K562 (cell line): ENCODE measurements around the gene ABCF2. TPM values are rescaled to one million over a fixed set of nuclear protein-coding genes. Genes with fewer than 3 reads are reported as not detected.

Experiments used
- CUX1 ChIP-seq: fragments of 200-800 bp; sonication (Bioruptor generic); IDR thresholded peaks from 2 replicates; pipeline ENCODE4 v1.6.1; 2016; ENCODE audit warnings: missing genetic modification characterization, missing compliant biosample characterization
- GABPA ChIP-seq: fragments of 200-800 bp; sonication (Bioruptor generic); conservative IDR thresholded peaks from 2 replicates; pipeline ENCODE4 v1.6.1; 2016; ENCODE audit warnings: low read depth, missing genetic modification characterization, missing compliant biosample characterization
- HOXB6 ChIP-seq: fragments of 250-450 bp; sonication (Bioruptor Pico); IDR thresholded peaks from 2 replicates; pipeline ENCODE4 v1.5.1; 2022; ENCODE audit warnings: mild to moderate bottlenecking, borderline replicate concordance
- KHSRP ChIP-seq: fragments of 450-650 bp; IDR thresholded peaks from 2 replicates; pipeline ENCODE4 v1.6.1; 2017
- MCM2 ChIP-seq: fragments of 450-650 bp; IDR thresholded peaks from 2 replicates; pipeline ENCODE4 v1.6.1; 2017; ENCODE audit warnings: low read depth, mild to moderate bottlenecking
- MTA2 ChIP-seq: fragments of 450-650 bp; IDR thresholded peaks from 2 replicates; pipeline ENCODE4 v1.6.1; 2016; ENCODE audit warnings: low read depth
- NR2C1 ChIP-seq, 2 experiments: fragments of 450-650 bp; IDR thresholded peaks; 2 replicates each; pipeline ENCODE4 v1.6.1; 2017; ENCODE audit warnings: mild to moderate bottlenecking in 2 of 2, antibody characterized with exemption in 1 of 2, inconsistent platforms in 1 of 2, missing compliant biosample characterization in 1 of 2, missing genetic modification characterization in 1 of 2
- STAT5A ChIP-seq: IDR thresholded peaks from 2 replicates; pipeline ENCODE4 v1.6.1; 2012; ENCODE audit warnings: low read length, inconsistent platforms, borderline replicate concordance
- ZBTB33 ChIP-seq: sonication (generic); formaldehyde crosslinking; IDR thresholded peaks from 2 replicates; pipeline ENCODE4 v1.8.1; 2023; ENCODE audit warnings: mild to moderate bottlenecking, missing genetic modification reagents
- ZEB2 ChIP-seq: fragments of 450-650 bp; IDR thresholded peaks from 2 replicates; pipeline ENCODE4 v1.6.1; 2016
- ZNF57 ChIP-seq: fragments of 450-650 bp; formaldehyde crosslinking; IDR thresholded peaks from 2 replicates; pipeline ENCODE4 v1.4.0; 2020; ENCODE audit warnings: mild to moderate bottlenecking, moderate library complexity
- ZNF830 ChIP-seq: fragments of 250-450 bp; sonication (Bioruptor Pico); IDR thresholded peaks from 2 replicates; pipeline ENCODE4 v1.5.0; 2021; ENCODE audit warnings: mild to moderate bottlenecking
- polyA plus RNA-seq, 8 experiments: library from polyadenylated mRNA; depleted of rRNA in 4 of 8; stranded (reverse) in 5 of 8; unstranded in 3 of 8; fragments of >200 nt; fragmentation: Nextera tagmentation in 2 of 8; fragmentation: Illumina TruSeq in 1 of 8; extraction: Ambion mirVana in 2 of 8; extraction: Trizol in 1 of 8; gene quantifications; 2 replicates each; pipeline versions ENCODE4 v1.2.1 to v1.2.3, GENCODE V29; 2011 to 2014; ENCODE audit warnings: inconsistent platforms in 1 of 8, missing spikeins in 1 of 8
- total RNA-seq, 7 experiments: library from RNA; depleted of rRNA in 6 of 7; stranded (reverse); fragments of >200 nt in 6 of 7; fragmentation: Illumina TruSeq in 2 of 7; extraction: Trizol in 2 of 7; gene quantifications; 2 replicates each; pipeline versions ENCODE4 v1.2.1 to v1.2.3, GENCODE V29; 2011 to 2021; ENCODE audit warnings: low replicate concordance in 1 of 7
- TF ChIP-seq, protein P1 (sequence below): sonication (generic); formaldehyde crosslinking; IDR thresholded peaks from 2 replicates; pipeline ENCODE4 v1.8.0; 2023; ENCODE audit warnings: mild to moderate bottlenecking, missing genetic modification reagents
- TF ChIP-seq, protein P2 (sequence below): fragments of 250-450 bp; sonication (Bioruptor Pico); IDR thresholded peaks from 2 replicates; pipeline ENCODE4 v1.5.0; 2021; ENCODE audit warnings: mild to moderate bottlenecking, borderline replicate concordance

ABCF2 gene
- total and polyA plus RNA-seq, 9 of the 15 experiments (the other 6 are each of a cell fraction or from before 2014, with no cell fraction given): 62.1 to 224 (median 113) TPM

GRCh38 chr7:151168003-151168786, 58.8 kb downstream of the ABCF2 start (continued):
- TF ChIP-seq, protein P1, sequence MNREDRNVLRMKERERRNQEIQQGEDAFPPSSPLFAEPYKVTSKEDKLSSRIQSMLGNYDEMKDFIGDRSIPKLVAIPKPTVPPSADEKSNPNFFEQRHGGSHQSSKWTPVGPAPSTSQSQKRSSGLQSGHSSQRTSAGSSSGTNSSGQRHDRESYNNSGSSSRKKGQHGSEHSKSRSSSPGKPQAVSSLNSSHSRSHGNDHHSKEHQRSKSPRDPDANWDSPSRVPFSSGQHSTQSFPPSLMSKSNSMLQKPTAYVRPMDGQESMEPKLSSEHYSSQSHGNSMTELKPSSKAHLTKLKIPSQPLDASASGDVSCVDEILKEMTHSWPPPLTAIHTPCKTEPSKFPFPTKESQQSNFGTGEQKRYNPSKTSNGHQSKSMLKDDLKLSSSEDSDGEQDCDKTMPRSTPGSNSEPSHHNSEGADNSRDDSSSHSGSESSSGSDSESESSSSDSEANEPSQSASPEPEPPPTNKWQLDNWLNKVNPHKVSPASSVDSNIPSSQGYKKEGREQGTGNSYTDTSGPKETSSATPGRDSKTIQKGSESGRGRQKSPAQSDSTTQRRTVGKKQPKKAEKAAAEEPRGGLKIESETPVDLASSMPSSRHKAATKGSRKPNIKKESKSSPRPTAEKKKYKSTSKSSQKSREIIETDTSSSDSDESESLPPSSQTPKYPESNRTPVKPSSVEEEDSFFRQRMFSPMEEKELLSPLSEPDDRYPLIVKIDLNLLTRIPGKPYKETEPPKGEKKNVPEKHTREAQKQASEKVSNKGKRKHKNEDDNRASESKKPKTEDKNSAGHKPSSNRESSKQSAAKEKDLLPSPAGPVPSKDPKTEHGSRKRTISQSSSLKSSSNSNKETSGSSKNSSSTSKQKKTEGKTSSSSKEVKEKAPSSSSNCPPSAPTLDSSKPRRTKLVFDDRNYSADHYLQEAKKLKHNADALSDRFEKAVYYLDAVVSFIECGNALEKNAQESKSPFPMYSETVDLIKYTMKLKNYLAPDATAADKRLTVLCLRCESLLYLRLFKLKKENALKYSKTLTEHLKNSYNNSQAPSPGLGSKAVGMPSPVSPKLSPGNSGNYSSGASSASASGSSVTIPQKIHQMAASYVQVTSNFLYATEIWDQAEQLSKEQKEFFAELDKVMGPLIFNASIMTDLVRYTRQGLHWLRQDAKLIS (CRISPR knock-in tag): no peak
- no peak for TF ChIP-seq NR2C1 (IDR thresholded peaks at IDR 0.05)
- no peak for TF ChIP-seq NR2C1 (tag; IDR thresholded peaks at IDR 0.05)
- TF ChIP-seq STAT5A: no peak; the same call in 1 of the 2 replicates
- TF ChIP-seq CUX1: no peak
- TF ChIP-seq MTA2: no peak; the same call in 1 of the 2 replicates
- TF ChIP-seq ZEB2: no peak
- no peak for TF ChIP-seq MCM2
- TF ChIP-seq, protein P2, sequence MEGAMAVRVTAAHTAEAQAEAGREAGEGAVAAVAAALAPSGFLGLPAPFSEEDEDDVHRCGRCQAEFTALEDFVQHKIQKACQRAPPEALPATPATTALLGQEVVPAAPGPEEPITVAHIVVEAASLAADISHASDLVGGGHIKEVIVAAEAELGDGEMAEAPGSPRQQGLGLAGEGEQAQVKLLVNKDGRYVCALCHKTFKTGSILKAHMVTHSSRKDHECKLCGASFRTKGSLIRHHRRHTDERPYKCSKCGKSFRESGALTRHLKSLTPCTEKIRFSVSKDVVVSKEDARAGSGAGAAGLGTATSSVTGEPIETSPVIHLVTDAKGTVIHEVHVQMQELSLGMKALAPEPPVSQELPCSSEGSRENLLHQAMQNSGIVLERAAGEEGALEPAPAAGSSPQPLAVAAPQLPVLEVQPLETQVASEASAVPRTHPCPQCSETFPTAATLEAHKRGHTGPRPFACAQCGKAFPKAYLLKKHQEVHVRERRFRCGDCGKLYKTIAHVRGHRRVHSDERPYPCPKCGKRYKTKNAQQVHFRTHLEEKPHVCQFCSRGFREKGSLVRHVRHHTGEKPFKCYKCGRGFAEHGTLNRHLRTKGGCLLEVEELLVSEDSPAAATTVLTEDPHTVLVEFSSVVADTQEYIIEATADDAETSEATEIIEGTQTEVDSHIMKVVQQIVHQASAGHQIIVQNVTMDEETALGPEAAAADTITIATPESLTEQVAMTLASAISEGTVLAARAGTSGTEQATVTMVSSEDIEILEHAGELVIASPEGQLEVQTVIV (CRISPR knock-in tag): no peak
- no peak for TF ChIP-seq GABPA (tag)
- no peak for TF ChIP-seq ZNF830
- no peak for TF ChIP-seq ZBTB33 (CRISPR knock-in tag)
- no peak for TF ChIP-seq HOXB6
- TF ChIP-seq KHSRP: no peak
- TF ChIP-seq ZNF57: no peak
